IMR-90 (cell line): ENCODE data around the gene TRAPPC12.

Source experiments
- CEBPB ChIP-seq: IDR thresholded peaks from 2 replicates; pipeline ENCODE4 v1.6.1; 2012; ENCODE audit warnings: low read depth, low read length, improper control_type of control experiment
- CTCF ChIP-seq: conservative IDR thresholded peaks from 2 replicates; pipeline ENCODE4 v1.5.1; 2012; ENCODE audit warnings: mild to moderate bottlenecking, low read depth, low read length, improper control_type of control experiment
- ELK1 ChIP-seq: fragments of 150-350 bp; IDR thresholded peaks from 2 replicates; pipeline ENCODE4 v1.6.1; 2016; ENCODE audit warnings: low read depth, mild to moderate bottlenecking, low read length, moderate library complexity, borderline replicate concordance
- MXI1 ChIP-seq: IDR thresholded peaks from 2 replicates; pipeline ENCODE4 v1.6.1; 2012; ENCODE audit warnings: low read depth, mild to moderate bottlenecking, low read length, moderate library complexity, borderline replicate concordance
- POLR2A ChIP-seq: IDR thresholded peaks from 2 replicates; pipeline ENCODE4 v1.6.1; 2012; ENCODE audit warnings: mild to moderate bottlenecking, low read depth, low read length

GRCh38 chr2:3451169-3451568 is 71.7 kb downstream of the TRAPPC12 start:
- TF ChIP-seq CTCF: no peak
- TF ChIP-seq POLR2A: no peak
- TF ChIP-seq ELK1: no peak
- no peak for TF ChIP-seq MXI1
- TF ChIP-seq CEBPB: no peak
